Right lobe of liver (tissue), 6 donors: ENCODE data around the gene IGSF11. TPM values are rescaled to one million over a fixed set of nuclear protein-coding genes. Genes with fewer than 3 reads are reported as not detected.

Source experiments
- ATAC-seq, 4 donors: fragments of 200-7000 bp; cut with Tn5 transposase; one replicate each; pipeline ENCODE4 v1.9.1; 2020; ENCODE audit warnings: mild to moderate bottlenecking in 4 of 4, moderate library complexity in 4 of 4
- DNase-seq, 3 donors: peaks; one replicate each; pipeline ENCODE4 v3.0.0-alpha.2; 2020
- H3K27ac ChIP-seq, 3 donors: fragments of 200-600 bp; one replicate each; pipeline ENCODE4 v1.8.0; 2022
- H3K27me3 ChIP-seq, 2 donors: fragments of 200-600 bp; one replicate each; pipeline ENCODE4 v1.8.0; 2022
- H3K36me3 ChIP-seq, 4 donors: fragments of 200-600 bp; sonication (generic) in 1 of 4; one replicate each; pipeline versions ENCODE4 v1.5.1 to v1.8.0; 2017 to 2022; ENCODE audit warnings: control low read depth in 1 of 4
- H3K4me1 ChIP-seq, 4 donors: fragments of 200-600 bp; sonication (generic) in 1 of 4; one replicate each; pipeline versions ENCODE4 v1.5.1 to v1.8.0; 2017 to 2022; ENCODE audit warnings: control low read depth in 1 of 4
- H3K4me3 ChIP-seq, 3 donors: fragments of 200-600 bp; one replicate each; pipeline ENCODE4 v1.8.0; 2022
- H3K9me3 ChIP-seq, 4 donors: fragments of 200-600 bp; sonication (generic) in 1 of 4; one replicate each; pipeline versions ENCODE4 v1.5.1 to v1.8.0; 2017 to 2022; ENCODE audit warnings: control low read depth in 1 of 4
- CTCF ChIP-seq, 4 donors: fragments of 200-600 bp in 3 of 4; fragments of 450-650 bp in 1 of 4; IDR thresholded peaks; one replicate each; pipeline versions ENCODE4 v1.5.1 to v1.8.0; 2016 to 2022; ENCODE audit warnings: antibody characterized with exemption in 4 of 4, mild to moderate bottlenecking in 2 of 4
- POLR2A ChIP-seq: fragments of 450-650 bp; IDR thresholded peaks from one replicate; pipeline ENCODE4 v1.6.1; 2017; ENCODE audit warnings: antibody characterized with exemption, mild to moderate bottlenecking
- WGBS: methylation state at CpG from one replicate; pipeline ENCODE4 v1.1.6; 2018; ENCODE audit warnings: low coverage, low lambda C conversion rate; ENCODE audit not compliant: insufficient coverage; ENCODE audit errors: missing lambda C conversion rate; 5-methylcytosine and 5-hydroxymethylcytosine counted together
- intact Hi-C, 2 donors: fragments of 100-400 bp; cut with DNase I; formaldehyde crosslinking; loops; one replicate each; pipeline versions ENCODE4 v1.11.2 to v1.14.1; 2022
- total RNA-seq, 6 experiments: library from RNA; depleted of rRNA in 2 of 6; stranded (reverse); fragments of >200 nt in 2 of 6; fragmentation: NEBNext Ultra II Directional in 3 of 6; extraction: Animal tissue kit (Norgen Biotek cat#: 25700) in 3 of 6; gene quantifications; one replicate each; pipeline versions ENCODE4 v1.1.0 to v1.2.4, GENCODE V29; 2016 to 2023
- donor health status: DM: no; HTN: yes; CAD: no.
- donor health status: DM: no; HTN: no; CAD: no.
- donor health status: DM: no; HTN: no; CAD: no.
- donor health status: DM: no; HTN: yes; CAD: no.
- donor health status: DM: no; HTN: yes; CAD: no.

Gene IGSF11
- total RNA-seq, 6 experiments from 2014 or later, result not detected

- Histone ChIP-seq H3K4me3 (no peak overlapping the region), H3K27ac (no peak overlapping the region), H3K9me3 (no peaks in the 10 kb centered on the region), H3K36me3 (no peaks in the 10 kb centered on the region), H3K4me1 (no peaks in the 10 kb centered on the region), H3K27me3 (no peaks in the 10 kb centered on the region)
- TF ChIP-seq CTCF (IDR thresholded peaks at IDR 0.05) (no peak), POLR2A (no peak)
- intact Hi-C loops, result no loop called here
- ATAC-seq, result no peak
- 37% methylated on average over 3 of the region's 3 CpGs for WGBS
- no peak for DNase-seq
These were observed 122.5 kb downstream of the IGSF11 start for GRCh38 chr3:118912188-118912587.

- Histone ChIP-seq H3K4me1 (no peaks in the 10 kb centered on the region), H3K27me3 (no peaks in the 10 kb centered on the region), H3K27ac (no peak overlapping the region), H3K9me3 (no peaks in the 10 kb centered on the region), H3K36me3 (no peaks in the 10 kb centered on the region), H3K4me3 (no peak overlapping the region)
- TF ChIP-seq POLR2A (no peak), CTCF (IDR thresholded peaks at IDR 0.05) (no peak)
- no peak for DNase-seq
- ATAC-seq, result no peak
- intact Hi-C loops, result no loop called here
- 59% methylated on average over 3 of the region's 3 CpGs for WGBS
These were observed 124.3 kb downstream of the IGSF11 start for GRCh38 chr3:118910332-118910731.

GRCh38 chr3:118909763-118910162 is 124.9 kb downstream of the IGSF11 start:
- Histone ChIP-seq H3K9me3 (no peaks in the 10 kb centered on the region), H3K27ac (no peak overlapping the region), H3K4me1 (no peaks in the 10 kb centered on the region), H3K36me3 (no peaks in the 10 kb centered on the region), H3K4me3 (no peak overlapping the region), H3K27me3 (no peaks in the 10 kb centered on the region)
- no peak for DNase-seq
- TF ChIP-seq CTCF (IDR thresholded peaks at IDR 0.05) (no peak), POLR2A (no peak)
- no peak for ATAC-seq
- intact Hi-C loops, result no loop called here

GRCh38 chr3:118907909-118908308 is 126.7 kb downstream of the IGSF11 start:
- 40% methylated on average over 2 of the region's 2 CpGs for WGBS
- H3K9me3 ChIP-seq, result no peaks in the 10 kb centered on the region
- TF ChIP-seq CTCF (IDR thresholded peaks at IDR 0.05) (no peak), POLR2A (no peak)
- no peak overlapping the region for H3K27ac ChIP-seq
- H3K36me3 ChIP-seq, result no peaks in the 10 kb centered on the region
- H3K4me3 ChIP-seq, result no peak overlapping the region
- no peak for ATAC-seq
- no peaks in the 10 kb centered on the region for H3K4me1 ChIP-seq
- DNase-seq, result no peak
- intact Hi-C loops, result no loop called here
- H3K27me3 ChIP-seq, result no peaks in the 10 kb centered on the region

GRCh38 chr3:118900737-118901525 is 133.7 kb downstream of the IGSF11 start:
- no peaks in the 10 kb centered on the region for H3K36me3 ChIP-seq
- H3K4me1 ChIP-seq, result no peaks in the 10 kb centered on the region
- intact Hi-C loops, result no loop called here
- DNase-seq (no peak), ATAC-seq (no peak)
- no peaks in the 10 kb centered on the region for H3K27me3 ChIP-seq
- H3K9me3 ChIP-seq, result no peaks in the 10 kb centered on the region
- H3K4me3 ChIP-seq, result no peak overlapping the region
- 37% methylated on average over 4 of the region's 4 CpGs for WGBS
- TF ChIP-seq CTCF (IDR thresholded peaks at IDR 0.05), result no peak
- TF ChIP-seq POLR2A, result no peak
- H3K27ac ChIP-seq, result no peak overlapping the region
